HG03045 (cell line): ENCODE data around the gene AMELX.
A peak's percentile ranks its signal among the peaks of the same experiment; 100 is the strongest.

Experiments
- ATAC-seq: cut with Tn5 transposase; IDR thresholded peaks from one replicate; pipeline ENCODE4 v1.9.1; 2021; ENCODE audit warnings: mild to moderate bottlenecking, moderate library complexity; ENCODE audit not compliant: unreplicated experiment

The AMELX gene

GRCh38 chrX:11305641-11306040 lies 12.4 kb downstream of the AMELX start:
- ATAC-seq: no peak

- no peak for ATAC-seq
Observed at GRCh38 chrX:11309220-11309619, 16.0 kb downstream of the AMELX start.

GRCh38 chrX:11311706-11312105 lies 18.5 kb downstream of the AMELX start:
- no peak for ATAC-seq

- ATAC-seq: no peak
Observed at GRCh38 chrX:11319806-11320520, 26.8 kb downstream of the AMELX start.

- ATAC-seq: no peak
Observed at GRCh38 chrX:11321986-11322385, 28.8 kb downstream of the AMELX start.

GRCh38 chrX:11328134-11328533 lies 34.9 kb downstream of the AMELX start:
- no peak for ATAC-seq

GRCh38 chrX:11329021-11329420 lies 35.8 kb downstream of the AMELX start:
- no peak for ATAC-seq

- no peak for ATAC-seq
Observed at GRCh38 chrX:11331788-11332187, 38.6 kb downstream of the AMELX start.

- ATAC-seq: no peak
Observed at GRCh38 chrX:11334165-11334564, 41.0 kb downstream of the AMELX start.

- no peak for ATAC-seq
Observed at GRCh38 chrX:11336201-11336600, 43.0 kb downstream of the AMELX start.

GRCh38 chrX:11337292-11338009 lies 44.2 kb downstream of the AMELX start:
- no peak for ATAC-seq

- peak; percentile 53 for ATAC-seq
Observed at GRCh38 chrX:11341274-11342201, 48.3 kb downstream of the AMELX start.

- no peak for ATAC-seq
Observed at GRCh38 chrX:11342673-11343072, 49.5 kb downstream of the AMELX start.

- no peak for ATAC-seq
Observed at GRCh38 chrX:11346121-11346682, 53.0 kb downstream of the AMELX start.

GRCh38 chrX:11347300-11347699 lies 54.1 kb downstream of the AMELX start:
- ATAC-seq: no peak

GRCh38 chrX:11349020-11349419 lies 55.8 kb downstream of the AMELX start:
- ATAC-seq: no peak

GRCh38 chrX:11349661-11350337 lies 56.6 kb downstream of the AMELX start:
- no peak for ATAC-seq
